PC-3 (cell line): ENCODE measurements around the gene PORCN. TPM values are rescaled to one million over a fixed set of nuclear protein-coding genes. Genes with fewer than 3 reads are reported as not detected.
"Not testable (repeated sequence)": the region's sequence is repeated elsewhere in the genome, so short reads cannot be mapped to it uniquely, and the experiment has no call there.

ENCODE experiments used
- ATAC-seq: fragments of 200-7000 bp; cut with Tn5 transposase; 2 replicates; pipeline ENCODE4 v1.9.1; 2020; ENCODE audit warnings: mild to moderate bottlenecking, moderate library complexity
- BruUV-seq: library from RNA; stranded (reverse); fragments of 400-500 nt; replicated peaks from 2 replicates; lab custom pipeline; 2021; lab: Mats Ljungman, UMichigan
- CTCF ChIA-PET: fragments of 300-600 bp; sonication (Branson Sonifier 250); formaldehyde crosslinking; loops from one replicate; lab custom pipeline; 2022; ENCODE audit warnings: antibody characterized with exemption; lab: Charles Lee
- POLR2A ChIA-PET: fragments of 300-600 bp; sonication (Branson Sonifier 250); formaldehyde crosslinking; loops from one replicate; lab custom pipeline; 2022; ENCODE audit warnings: antibody characterized with exemption; ENCODE audit not compliant: unreplicated experiment; lab: Charles Lee
- DNase-seq: peaks from one replicate; pipeline ENCODE4 v3.0.0-alpha.2; 2015
- H2AFZ ChIP-seq: fragments of 300-600 bp; sonication (generic); 2 replicates; pipeline ENCODE4 v1.6.0; 2016; ENCODE audit warnings: antibody characterized with exemption, low read length
- H3F3A ChIP-seq: fragments of 300-600 bp; sonication (generic); one replicate; pipeline ENCODE4 v1.6.0; 2017; ENCODE audit warnings: antibody characterized with exemption, low read length, control low read depth, mild to moderate bottlenecking; ENCODE audit not compliant: unreplicated experiment
- H3K27ac ChIP-seq: fragments of 300-600 bp; sonication (generic); 2 replicates; pipeline ENCODE4 v1.5.1; 2016; ENCODE audit warnings: mild to moderate bottlenecking, low read length
- H3K27me3 ChIP-seq: fragments of 300-600 bp; sonication (generic); 2 replicates; pipeline ENCODE4 v1.6.1; 2016; ENCODE audit warnings: low read length, mixed read lengths
- H3K36me3 ChIP-seq: fragments of 300-600 bp; sonication (generic); 2 replicates; pipeline ENCODE4 v1.6.1; 2016; ENCODE audit warnings: low read depth, mixed run types, low read length, mixed read lengths
- H3K4me1 ChIP-seq: fragments of 300-600 bp; sonication (generic); 2 replicates; pipeline ENCODE4 v1.5.1; 2016; ENCODE audit warnings: low read length; ENCODE audit not compliant: insufficient read depth
- H3K4me2 ChIP-seq: fragments of 300-600 bp; sonication (generic); 2 replicates; pipeline ENCODE4 v1.6.0; 2016; ENCODE audit warnings: low read length
- H3K4me3 ChIP-seq: fragments of 300-600 bp; sonication (generic); 2 replicates; pipeline ENCODE4 v1.5.1; 2016; ENCODE audit warnings: mild to moderate bottlenecking, low read length, mixed read lengths
- H3K79me2 ChIP-seq: fragments of 300-600 bp; sonication (generic); 2 replicates; pipeline ENCODE4 v1.6.1; 2017; ENCODE audit warnings: low read length, mixed read lengths
- H3K9ac ChIP-seq: fragments of 300-600 bp; sonication (generic); 2 replicates; pipeline ENCODE4 v1.6.0; 2016; ENCODE audit warnings: mild to moderate bottlenecking, low read length
- H3K9me2 ChIP-seq: fragments of 300-600 bp; sonication (generic); replicated peaks from 2 replicates; pipeline ENCODE4 v1.6.1; 2016; ENCODE audit warnings: mixed run types, low read length, mixed read lengths
- H3K9me3 ChIP-seq: fragments of 300-600 bp; sonication (generic); 2 replicates; pipeline ENCODE4 v1.6.1; 2016; ENCODE audit warnings: low read length, mixed read lengths
- H4K20me1 ChIP-seq: fragments of 300-600 bp; sonication (generic); 2 replicates; pipeline ENCODE4 v1.6.1; 2016; ENCODE audit warnings: low read length, mixed read lengths
- CTCF ChIP-seq: fragments of 300-600 bp; sonication (generic); conservative IDR thresholded peaks from 2 replicates; pipeline ENCODE4 v1.5.1; 2017; ENCODE audit warnings: antibody characterized with exemption, low read depth, mild to moderate bottlenecking, low read length
- EZH2 ChIP-seq: fragments of 300-600 bp; sonication (generic); IDR thresholded peaks from one replicate; pipeline ENCODE4 v1.6.1; 2017; ENCODE audit warnings: antibody characterized with exemption, mild to moderate bottlenecking, low read length; ENCODE audit not compliant: unreplicated experiment
- EZH2phosphoT487 ChIP-seq: fragments of 300-600 bp; sonication (generic); IDR thresholded peaks from 2 replicates; pipeline ENCODE4 v1.6.1; 2018; ENCODE audit warnings: mild to moderate bottlenecking, antibody characterized with exemption, low read length, borderline replicate concordance
- intact Hi-C: fragments of 100-400 bp; cut with micrococcal nuclease; formaldehyde crosslinking; loops from 2 replicates; pipeline ENCODE4 v1.9.0; 2023
- total RNA-seq: library from RNA; depleted of rRNA; stranded (reverse); fragments of >200 nt; gene quantifications from 2 replicates; pipeline ENCODE4 v1.2.3, GENCODE V29; 2014

The PORCN gene
- total RNA-seq, 1 experiment from 2014 or later = 38.9 TPM

DNA sequence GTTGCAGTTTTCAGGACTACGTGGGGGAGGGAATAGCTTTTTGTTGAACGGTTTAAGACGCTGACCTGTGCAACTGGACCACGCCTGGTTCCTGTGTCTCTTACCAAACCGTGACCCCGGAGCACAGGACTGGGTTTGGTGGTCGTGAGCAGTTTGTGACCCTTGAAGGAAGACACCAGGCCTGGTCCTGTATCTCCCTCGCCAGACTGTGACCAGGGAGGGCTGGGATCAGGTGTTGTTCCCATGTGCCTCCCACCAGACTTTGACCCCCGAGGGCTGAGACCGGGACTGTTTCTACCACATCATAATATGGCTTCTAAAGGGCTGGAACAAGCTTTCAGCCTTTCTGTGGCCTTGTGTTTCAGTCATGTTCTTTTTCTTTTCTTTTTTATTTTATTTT is 13.5 kb downstream of the PORCN start:
- peak overlapping the region; percentile 87 for H3K9ac ChIP-seq
- ATAC-seq = no peak
- H3K4me1 ChIP-seq = peaks cover 6% of the 10 kb centered on the region
- peak overlapping the region; percentile 64; the same call in 1 of the 2 replicates for H2AFZ ChIP-seq
- H3K4me2 ChIP-seq = peak overlapping the region; percentile 97
- H4K20me1 ChIP-seq = no peaks in the 10 kb centered on the region
- no peak for DNase-seq
- peak overlapping the region; percentile 94 for H3K4me3 ChIP-seq
- no peaks in the 10 kb centered on the region for H3K27me3 ChIP-seq
- BruUV-seq = TSS peak; percentile 80
- H3K9me3 ChIP-seq = no peaks in the 10 kb centered on the region
- no peak for TF ChIP-seq EZH2
- no peak for TF ChIP-seq EZH2phosphoT487
- TF ChIP-seq CTCF = no peak
- no peaks in the 10 kb centered on the region for H3F3A ChIP-seq
- H3K9me2 ChIP-seq = no peaks in the 10 kb centered on the region
- peak overlapping the region; percentile 48 for H3K27ac ChIP-seq
- ChIA-PET POLR2A (no interaction called here), CTCF (interaction anchor here (0.6 kb wide), 1 partner anchor 773 kb away, joined by 5 read pairs; no protein-coding TSS in a partner anchor)
- H3K79me2 ChIP-seq = peaks cover 31% of the 10 kb centered on the region
- H3K36me3 ChIP-seq = peaks cover 26% of the 10 kb centered on the region
- intact Hi-C loops = no loop called here

- peak overlapping the region; percentile 97 for H3K4me2 ChIP-seq
- intact Hi-C loops = no loop called here
- TSS peak; percentile 15 for BruUV-seq
These were observed 14.9 kb downstream of the PORCN start for GRCh38 chrX:48523682-48524081.

DNA sequence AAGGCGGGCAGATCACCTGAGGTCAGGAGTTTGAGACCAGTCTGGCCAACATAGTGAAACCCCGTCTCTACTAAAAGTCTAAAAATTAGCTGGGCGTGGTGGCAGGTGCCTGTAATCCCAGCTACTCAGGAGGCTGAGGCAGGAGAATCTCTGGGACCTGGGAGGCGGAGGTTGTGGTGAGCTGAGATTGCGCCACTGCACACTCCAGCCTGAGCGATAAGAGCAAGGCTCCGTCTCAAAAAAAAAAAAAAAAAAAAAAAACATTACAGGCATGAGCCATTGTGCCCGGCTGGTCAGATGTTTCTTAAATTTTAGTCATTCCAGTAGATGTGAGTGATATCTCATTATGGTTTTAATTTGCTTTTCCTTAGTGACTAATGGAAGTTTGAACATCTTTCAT is 17.1 kb downstream of the PORCN start:
- H3K4me2 ChIP-seq, H3K9me3 ChIP-seq, CTCF ChIA-PET: not testable (repeated sequence)

More at GRCh38 chrX:48523682-48524081, 14.9 kb downstream of the PORCN start:
- H3K4me1 ChIP-seq = peaks cover 6% of the 10 kb centered on the region
- no peaks in the 10 kb centered on the region for H3K9me3 ChIP-seq
- no peaks in the 10 kb centered on the region for H3K27me3 ChIP-seq
- H3K9me2 ChIP-seq = no peaks in the 10 kb centered on the region
- peaks cover 32% of the 10 kb centered on the region for H3K36me3 ChIP-seq
- no peak overlapping the region for H3K9ac ChIP-seq
- H3K27ac ChIP-seq = no peak overlapping the region
- TF ChIP-seq EZH2 (no peak), EZH2phosphoT487 (no peak), CTCF (no peak)
- H4K20me1 ChIP-seq = no peaks in the 10 kb centered on the region
- DNase-seq = no peak
- peaks cover 31% of the 10 kb centered on the region for H3K79me2 ChIP-seq
- ATAC-seq = no peak
- no peaks in the 10 kb centered on the region for H3F3A ChIP-seq
- ChIA-PET POLR2A (no interaction called here), CTCF (no interaction called here)
- H2AFZ ChIP-seq = no peak overlapping the region
- H3K4me3 ChIP-seq = peak overlapping the region; percentile 94; the same call in 1 of the 2 replicates

More for the DNA sequence above, 17.1 kb downstream of the PORCN start:
- BruUV-seq, H3K9me2 ChIP-seq, H3K9ac ChIP-seq, H3F3A ChIP-seq, intact Hi-C loops, H3K27ac ChIP-seq, H3K27me3 ChIP-seq, ATAC-seq, DNase-seq, H3K4me3 ChIP-seq, H2AFZ ChIP-seq, H4K20me1 ChIP-seq: not testable (repeated sequence)
- H3K4me1 ChIP-seq = peaks cover 11% of the 10 kb centered on the region
- peaks cover 32% of the 10 kb centered on the region for H3K36me3 ChIP-seq
- H3K79me2 ChIP-seq = peaks cover 31% of the 10 kb centered on the region
- POLR2A ChIA-PET = interaction anchor here (0.6 kb wide), 1 partner anchor 211 kb away, joined by 4 read pairs; no protein-coding TSS in a partner anchor
